HG02678 (cell line): Measurements from ENCODE around the gene SPRR1A.
"Not testable (repeated sequence)": the region's sequence is repeated elsewhere in the genome, so short reads cannot be mapped to it uniquely, and the experiment has no call there.

Experiments used
- ATAC-seq: cut with Tn5 transposase; IDR thresholded peaks from one replicate; pipeline ENCODE4 v1.9.1; 2021; ENCODE audit warnings: mild to moderate bottlenecking, moderate library complexity; ENCODE audit not compliant: unreplicated experiment

The SPRR1A gene

GRCh38 chr1:152972196-152972886 is 11.5 kb upstream of the SPRR1A start:
- no peak for ATAC-seq

- ATAC-seq: no peak
These were observed 7.2 kb upstream of the SPRR1A start for GRCh38 chr1:152976688-152977087.

GRCh38 chr1:152977614-152978013 is 6.3 kb upstream of the SPRR1A start:
- no peak for ATAC-seq

- ATAC-seq: no peak
These were observed 3.2 kb upstream of the SPRR1A start for GRCh38 chr1:152980676-152981075.

- no peak for ATAC-seq
These were observed 2.6 kb upstream of the SPRR1A start for GRCh38 chr1:152981146-152981871.

- no peak for ATAC-seq
These were observed 1.8 kb upstream of the SPRR1A start for GRCh38 chr1:152982076-152982475.

- no peak for ATAC-seq
These were observed 647 bp upstream of the SPRR1A start for GRCh38 chr1:152983234-152983633.

GRCh38 chr1:152986578-152986977 is 2.7 kb downstream of the SPRR1A start:
- ATAC-seq: no peak

GRCh38 chr1:152993186-152993585 is 9.3 kb downstream of the SPRR1A start:
- ATAC-seq: no peak

GRCh38 chr1:152995842-152996241 is 12.0 kb downstream of the SPRR1A start:
- ATAC-seq: no peak

GRCh38 chr1:152996633-152997400 is 12.9 kb downstream of the SPRR1A start:
- no peak for ATAC-seq

- no peak for ATAC-seq
These were observed 14.0 kb downstream of the SPRR1A start for GRCh38 chr1:152997901-152998300.

- no peak for ATAC-seq
These were observed 14.6 kb downstream of the SPRR1A start for GRCh38 chr1:152998476-152998875.

- no peak for ATAC-seq
These were observed 15.9 kb downstream of the SPRR1A start for GRCh38 chr1:152999818-153000217.

GRCh38 chr1:153000294-153000693 is 16.4 kb downstream of the SPRR1A start:
- ATAC-seq: no peak

- ATAC-seq: no peak
These were observed 17.5 kb downstream of the SPRR1A start, which contains the start of gene SPRR3 for GRCh38 chr1:153001382-153001781. Gene SPRR3 (plus strand): TSS chr1:153001749. CDS start chr1:153003021, 1,272 bp downstream.

- not testable (repeated sequence) for ATAC-seq
These were observed 27.4 kb downstream of the SPRR1A start for GRCh38 chr1:153011235-153011758.

GRCh38 chr1:153021829-153022228 is 37.9 kb downstream of the SPRR1A start:
- not testable (repeated sequence) for ATAC-seq

GRCh38 chr1:153022340-153022739 is 38.5 kb downstream of the SPRR1A start:
- not testable (repeated sequence) for ATAC-seq

- no peak for ATAC-seq
These were observed 39.2 kb downstream of the SPRR1A start for GRCh38 chr1:153023109-153023508.

- ATAC-seq: no peak
These were observed 40.5 kb downstream of the SPRR1A start for GRCh38 chr1:153024413-153024812.
